Measurements from ENCODE around the gene AGK.

The AGK gene

DNA sequence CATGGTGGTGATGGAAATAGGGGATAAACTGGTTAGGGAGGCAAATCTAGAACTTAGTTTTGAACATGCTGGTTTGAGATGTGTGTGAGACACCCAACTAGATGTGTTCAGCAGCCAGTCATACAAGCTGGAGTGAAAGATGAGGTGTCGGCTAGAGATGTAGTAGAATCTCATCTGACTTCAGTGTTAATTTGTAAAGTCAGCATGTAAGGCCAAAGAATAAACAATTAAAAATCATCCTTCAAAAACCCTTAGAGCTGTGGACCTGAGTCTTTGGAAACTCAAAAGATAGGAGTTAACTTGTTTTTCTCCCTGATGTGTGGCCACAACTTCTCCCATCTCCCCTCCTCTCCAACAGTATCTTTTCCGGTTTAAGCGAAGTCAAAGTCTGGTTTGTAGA is 22.8 kb upstream of the AGK start:
- Histone ChIP-seq H3K27me3 (ENCODE audit: insufficient read depth, low read length, poor library complexity) (no peaks in the 10 kb centered on the region), H3K56ac (ENCODE audit: low read length) (no peak overlapping the region), H3K27ac (ENCODE audit: low read depth, low read length) (no peak overlapping the region), H3K4me3 (ENCODE audit: low read length) (no peak overlapping the region), H3K23ac (ENCODE audit: low read length) (no peak overlapping the region), H3K4me2 (ENCODE audit: low read length) (no peak overlapping the region), H3K79me2 (ENCODE audit: control insufficient read depth, insufficient read depth, low read length) (no peaks in the 10 kb centered on the region), H2BK5ac (ENCODE audit: low read length) (no peak overlapping the region), H2BK120ac (ENCODE audit: low read depth, low read length) (no peak overlapping the region), H4K8ac (ENCODE audit: low read depth, low read length) (no peak overlapping the region), H3K4me1 (ENCODE audit: control insufficient read depth, low read depth, low read length) (no peaks in the 10 kb centered on the region), H3K36me3 (ENCODE audit: control insufficient read depth, insufficient read depth, low read length) (no peaks in the 10 kb centered on the region), H4K5ac (ENCODE audit: low read length) (no peak overlapping the region), H3K18ac (ENCODE audit: low read length) (no peak overlapping the region), H2BK15ac (replicated peaks; ENCODE audit: low read depth) (no peak overlapping the region), H3K79me1 (ENCODE audit: low read length) (no peaks in the 10 kb centered on the region), H2AK5ac (ENCODE audit: low read length) (no peak overlapping the region), H3K9ac (ENCODE audit: low read length) (no peak overlapping the region), H3K4ac (ENCODE audit: low read depth, low read length) (no peak overlapping the region)
- DNase-seq, result no peak
- no CpG with 5 or more reads among the region's 3 CpGs for WGBS (ENCODE audit: extremely low coverage, insufficient coverage, low lambda C conversion rate)

DNA sequence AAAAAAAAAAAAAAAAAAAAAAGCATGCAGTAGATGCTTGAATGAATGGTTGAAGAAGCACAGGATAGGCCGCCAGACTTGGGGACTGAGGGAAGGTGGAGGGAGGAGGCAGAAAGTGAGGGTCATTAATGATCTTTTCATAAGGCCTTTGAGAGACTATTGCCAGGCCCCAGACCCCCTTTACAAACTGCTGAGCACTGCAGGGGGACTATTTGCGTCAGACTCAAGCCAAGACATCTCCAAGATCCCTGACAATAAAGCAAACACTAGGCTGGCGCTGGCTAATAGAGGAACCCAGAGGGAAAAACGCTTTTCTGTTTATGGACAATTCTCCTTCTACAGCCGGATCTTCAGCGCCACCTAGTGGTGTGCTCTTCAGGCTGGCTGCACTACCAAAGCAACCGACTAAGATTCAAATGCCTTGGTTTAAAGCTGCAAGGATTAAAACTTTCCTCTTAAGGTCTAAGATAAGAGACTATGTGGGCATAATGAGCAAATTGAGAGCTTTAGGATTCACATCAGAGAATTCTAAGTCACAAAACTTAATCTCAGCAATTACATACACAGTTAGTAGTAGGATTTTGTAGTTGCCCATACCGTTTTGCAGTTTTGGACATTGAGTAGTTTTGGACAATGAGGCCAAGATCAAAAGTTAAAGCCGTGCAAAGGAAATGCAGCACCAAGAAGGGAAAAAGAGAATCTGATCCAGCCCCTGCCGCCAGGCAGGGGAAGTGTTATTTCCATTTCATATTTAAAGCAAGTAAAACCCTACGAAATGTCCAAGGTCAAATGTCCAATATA is 17.9 kb upstream of the AGK start:
- H2BK120ac ChIP-seq (ENCODE audit: low read depth, low read length), result no peak overlapping the region
- no peak overlapping the region for H2BK15ac ChIP-seq (replicated peaks; ENCODE audit: low read depth)
- H3K27ac ChIP-seq (ENCODE audit: low read depth, low read length), result no peak overlapping the region
- H3K79me2 ChIP-seq (ENCODE audit: control insufficient read depth, insufficient read depth, low read length), result no peaks in the 10 kb centered on the region
- H3K4me2 ChIP-seq (ENCODE audit: low read length), result no peak overlapping the region
- H3K23ac ChIP-seq (ENCODE audit: low read length), result no peak overlapping the region
- H3K4me3 ChIP-seq (ENCODE audit: low read length), result no peak overlapping the region
- no peaks in the 10 kb centered on the region for H3K36me3 ChIP-seq (ENCODE audit: control insufficient read depth, insufficient read depth, low read length)
- no peaks in the 10 kb centered on the region for H3K4me1 ChIP-seq (ENCODE audit: control insufficient read depth, low read depth, low read length)
- no peak overlapping the region for H3K56ac ChIP-seq (ENCODE audit: low read length)
- H2BK5ac ChIP-seq (ENCODE audit: low read length), result no peak overlapping the region
- no peaks in the 10 kb centered on the region for H3K27me3 ChIP-seq (ENCODE audit: insufficient read depth, low read length, poor library complexity)
- DNase-seq, result peak; percentile 79
- H3K9ac ChIP-seq (ENCODE audit: low read length), result no peak overlapping the region
- H2AK5ac ChIP-seq (ENCODE audit: low read length), result no peak overlapping the region
- H4K5ac ChIP-seq (ENCODE audit: low read length), result no peak overlapping the region
- no peak overlapping the region for H4K8ac ChIP-seq (ENCODE audit: low read depth, low read length)
- H3K4ac ChIP-seq (ENCODE audit: low read depth, low read length), result no peak overlapping the region
- H3K18ac ChIP-seq (ENCODE audit: low read length), result no peak overlapping the region
- no CpG with 5 or more reads among the region's 11 CpGs for WGBS (ENCODE audit: extremely low coverage, insufficient coverage, low lambda C conversion rate)
- no peaks in the 10 kb centered on the region for H3K79me1 ChIP-seq (ENCODE audit: low read length)

DNA sequence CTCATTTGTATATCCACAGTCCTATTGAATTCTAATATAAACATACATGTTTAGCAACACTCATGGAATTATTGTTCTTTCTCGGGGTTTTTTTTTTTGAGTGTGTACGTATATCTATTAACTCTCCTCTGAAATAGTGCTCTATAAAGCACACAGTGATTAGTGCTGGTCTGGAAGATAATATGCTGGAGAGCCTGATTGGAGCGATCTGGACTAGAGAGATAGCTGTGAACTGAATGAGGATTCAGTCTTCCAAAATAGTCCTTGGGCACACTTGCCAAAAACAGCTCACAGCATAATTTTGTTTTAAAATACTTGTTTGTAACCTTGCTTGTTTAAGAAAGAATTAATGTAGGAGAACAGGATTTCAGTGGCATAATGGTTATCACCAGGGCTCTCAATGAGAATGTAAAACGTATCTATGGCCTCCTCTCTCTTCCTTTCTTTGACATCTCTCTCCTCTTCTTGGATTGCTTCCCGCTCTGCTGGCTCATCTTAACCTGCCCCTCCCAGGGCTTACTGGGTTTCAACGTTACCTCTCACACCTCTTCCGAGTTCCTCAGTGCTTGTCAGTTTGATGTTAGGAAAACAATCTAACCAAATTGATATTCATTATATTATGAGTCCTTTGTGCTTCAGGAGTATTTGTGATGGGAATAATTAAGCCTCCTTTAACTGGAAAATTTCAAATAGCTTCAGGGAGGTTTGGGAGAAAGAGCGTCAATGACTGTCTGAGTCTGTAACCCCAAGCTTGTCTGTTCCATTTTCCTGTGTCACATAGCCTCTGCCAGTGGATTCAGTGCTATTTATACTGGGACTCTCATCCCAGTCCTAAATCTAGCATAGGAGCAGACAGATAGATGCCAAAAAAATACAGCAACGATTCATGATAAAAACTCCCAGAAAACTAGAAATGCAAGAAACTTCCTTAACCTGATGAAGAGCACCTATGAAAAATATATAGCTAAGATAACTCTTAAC is 16.2 kb upstream of the AGK start:
- Histone ChIP-seq H2BK5ac (ENCODE audit: low read length) (no peak overlapping the region), H3K23ac (ENCODE audit: low read length) (no peak overlapping the region), H3K79me2 (ENCODE audit: control insufficient read depth, insufficient read depth, low read length) (no peaks in the 10 kb centered on the region), H3K56ac (ENCODE audit: low read length) (no peak overlapping the region), H3K27me3 (ENCODE audit: insufficient read depth, low read length, poor library complexity) (no peaks in the 10 kb centered on the region), H3K4me3 (ENCODE audit: low read length) (no peak overlapping the region), H2BK15ac (replicated peaks; ENCODE audit: low read depth) (no peak overlapping the region), H3K4me1 (ENCODE audit: control insufficient read depth, low read depth, low read length) (no peaks in the 10 kb centered on the region), H2BK120ac (ENCODE audit: low read depth, low read length) (no peak overlapping the region), H3K4ac (ENCODE audit: low read depth, low read length) (no peak overlapping the region), H3K79me1 (ENCODE audit: low read length) (no peaks in the 10 kb centered on the region), H3K9ac (ENCODE audit: low read length) (no peak overlapping the region), H3K27ac (ENCODE audit: low read depth, low read length) (no peak overlapping the region), H2AK5ac (ENCODE audit: low read length) (no peak overlapping the region), H4K5ac (ENCODE audit: low read length) (no peak overlapping the region), H3K18ac (ENCODE audit: low read length) (no peak overlapping the region), H3K36me3 (ENCODE audit: control insufficient read depth, insufficient read depth, low read length) (no peaks in the 10 kb centered on the region), H3K4me2 (ENCODE audit: low read length) (no peak overlapping the region), H4K8ac (ENCODE audit: low read depth, low read length) (no peak overlapping the region)
- WGBS (ENCODE audit: extremely low coverage, insufficient coverage, low lambda C conversion rate), result no CpG with 5 or more reads among the region's 9 CpGs
- DNase-seq, result no peak

DNA sequence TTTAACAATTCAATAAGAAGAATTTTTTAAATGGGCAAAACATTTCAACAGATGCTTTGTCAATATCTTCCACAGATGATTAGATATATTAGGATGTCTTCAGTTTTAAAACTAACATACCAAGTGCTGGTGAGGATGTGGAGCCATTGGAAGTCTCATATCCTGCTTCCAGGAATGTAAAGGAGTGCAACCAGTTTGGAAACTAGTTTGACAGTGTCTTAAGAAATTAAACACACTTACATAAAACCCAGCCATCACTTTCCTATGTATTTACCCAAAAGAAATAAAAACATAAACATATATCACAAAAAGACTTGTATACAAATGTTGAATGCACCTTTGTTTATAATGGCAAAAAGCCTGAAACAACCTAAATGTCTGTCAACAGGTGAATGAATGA is 13.3 kb upstream of the AGK start:
- Histone ChIP-seq H3K18ac (ENCODE audit: low read length) (no peak overlapping the region), H3K36me3 (ENCODE audit: control insufficient read depth, insufficient read depth, low read length) (no peaks in the 10 kb centered on the region), H3K4me3 (ENCODE audit: low read length) (no peak overlapping the region), H2BK5ac (ENCODE audit: low read length) (no peak overlapping the region), H3K56ac (ENCODE audit: low read length) (no peak overlapping the region), H3K4me1 (ENCODE audit: control insufficient read depth, low read depth, low read length) (no peaks in the 10 kb centered on the region), H3K23ac (ENCODE audit: low read length) (no peak overlapping the region), H3K4ac (ENCODE audit: low read depth, low read length) (no peak overlapping the region), H3K27me3 (ENCODE audit: insufficient read depth, low read length, poor library complexity) (no peaks in the 10 kb centered on the region), H4K5ac (ENCODE audit: low read length) (no peak overlapping the region), H3K79me2 (ENCODE audit: control insufficient read depth, insufficient read depth, low read length) (no peaks in the 10 kb centered on the region), H3K9ac (ENCODE audit: low read length) (no peak overlapping the region), H2AK5ac (ENCODE audit: low read length) (no peak overlapping the region), H2BK120ac (ENCODE audit: low read depth, low read length) (no peak overlapping the region), H4K8ac (ENCODE audit: low read depth, low read length) (no peak overlapping the region), H3K4me2 (ENCODE audit: low read length) (no peak overlapping the region), H2BK15ac (replicated peaks; ENCODE audit: low read depth) (no peak overlapping the region), H3K27ac (ENCODE audit: low read depth, low read length) (no peak overlapping the region), H3K79me1 (ENCODE audit: low read length) (no peaks in the 10 kb centered on the region)
- DNase-seq, result no peak

DNA sequence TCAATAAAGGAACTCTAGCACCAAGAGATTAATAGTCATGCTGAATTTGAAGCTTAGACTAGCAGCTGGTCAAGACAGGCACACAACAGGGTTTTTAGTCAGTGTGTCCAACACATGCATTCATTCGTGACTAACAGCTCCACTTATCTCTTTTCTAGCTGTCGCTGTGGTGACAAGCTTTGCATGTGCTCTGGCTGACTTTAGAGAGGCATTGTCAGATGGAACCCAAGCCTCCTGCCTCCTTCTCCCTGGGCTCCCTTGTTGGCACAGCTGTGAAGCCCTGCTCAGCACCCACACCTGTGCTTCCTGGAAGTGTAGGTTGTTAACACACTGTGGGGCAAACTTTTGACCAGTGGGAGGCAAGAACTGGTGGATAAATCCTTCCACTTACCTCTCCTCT is 9.8 kb upstream of the AGK start:
- no peak overlapping the region for H3K9ac ChIP-seq (ENCODE audit: low read length)
- no peaks in the 10 kb centered on the region for H3K27me3 ChIP-seq (ENCODE audit: insufficient read depth, low read length, poor library complexity)
- no peaks in the 10 kb centered on the region for H3K4me1 ChIP-seq (ENCODE audit: control insufficient read depth, low read depth, low read length)
- H4K8ac ChIP-seq (ENCODE audit: low read depth, low read length), result no peak overlapping the region
- H2BK120ac ChIP-seq (ENCODE audit: low read depth, low read length), result no peak overlapping the region
- H4K5ac ChIP-seq (ENCODE audit: low read length), result no peak overlapping the region
- H3K56ac ChIP-seq (ENCODE audit: low read length), result no peak overlapping the region
- no peak overlapping the region for H2BK5ac ChIP-seq (ENCODE audit: low read length)
- H3K79me1 ChIP-seq (ENCODE audit: low read length), result no peaks in the 10 kb centered on the region
- no peak overlapping the region for H3K18ac ChIP-seq (ENCODE audit: low read length)
- no peak for DNase-seq
- no peak overlapping the region for H3K4me2 ChIP-seq (ENCODE audit: low read length)
- no peak overlapping the region for H2BK15ac ChIP-seq (replicated peaks; ENCODE audit: low read depth)
- no peak overlapping the region for H3K4ac ChIP-seq (ENCODE audit: low read depth, low read length)
- H3K27ac ChIP-seq (ENCODE audit: low read depth, low read length), result no peak overlapping the region
- no CpG with 5 or more reads among the region's 2 CpGs for WGBS (ENCODE audit: extremely low coverage, insufficient coverage, low lambda C conversion rate)
- H3K23ac ChIP-seq (ENCODE audit: low read length), result no peak overlapping the region
- H3K79me2 ChIP-seq (ENCODE audit: control insufficient read depth, insufficient read depth, low read length), result no peaks in the 10 kb centered on the region
- H2AK5ac ChIP-seq (ENCODE audit: low read length), result no peak overlapping the region
- H3K36me3 ChIP-seq (ENCODE audit: control insufficient read depth, insufficient read depth, low read length), result no peaks in the 10 kb centered on the region
- H3K4me3 ChIP-seq (ENCODE audit: low read length), result no peak overlapping the region
